Neuronal stem cell (in vitro differentiated cells): Measurements from ENCODE around the gene FSCN2.

Source experiments
- DNase-seq: peaks from one replicate; pipeline ENCODE4 v3.0.0-alpha.2; 2013; ENCODE audit warnings: low spot score
- H2AFZ ChIP-seq: one replicate; pipeline ENCODE4 v1.6.1; 2013; ENCODE audit warnings: mild to moderate bottlenecking, low read length, inconsistent platforms
- H2AK5ac ChIP-seq: 2 replicates; pipeline ENCODE4 v1.6.1; 2013; ENCODE audit warnings: low read depth, mild to moderate bottlenecking, inconsistent platforms, low read length, moderate library complexity, mixed read lengths
- H2BK120ac ChIP-seq: 2 replicates; pipeline ENCODE4 v1.6.1; 2013; ENCODE audit warnings: low read depth, mild to moderate bottlenecking, inconsistent platforms, low read length, moderate library complexity, mixed read lengths
- H2BK12ac ChIP-seq: one replicate; pipeline ENCODE4 v1.6.1; 2013; ENCODE audit warnings: low read length, inconsistent platforms
- H2BK15ac ChIP-seq: 2 replicates; pipeline ENCODE4 v1.6.1; 2013; ENCODE audit warnings: mild to moderate bottlenecking, low read length, inconsistent platforms, mixed read lengths
- H2BK5ac ChIP-seq: one replicate; pipeline ENCODE4 v1.6.1; 2013; ENCODE audit warnings: inconsistent platforms, mild to moderate bottlenecking, low read length, moderate library complexity
- H3K14ac ChIP-seq: one replicate; pipeline ENCODE4 v1.6.1; 2013; ENCODE audit warnings: low read length, inconsistent platforms
- H3K18ac ChIP-seq: 2 replicates; pipeline ENCODE4 v1.6.1; 2013; ENCODE audit warnings: low read length, inconsistent platforms
- H3K23ac ChIP-seq: 2 replicates; pipeline ENCODE4 v1.6.1; 2013; ENCODE audit warnings: low read depth, mild to moderate bottlenecking, mixed read lengths, low read length, inconsistent platforms; ENCODE audit not compliant: poor library complexity
- H3K27ac ChIP-seq: replicated peaks from 3 replicates; pipeline ENCODE4 v1.5.1; 2013; ENCODE audit warnings: low read length, inconsistent platforms
- H3K27me3 ChIP-seq, 3 experiments: 2 replicates each; pipeline ENCODE4 v1.6.1; 2013; ENCODE audit warnings: low read length in 3 of 3, mild to moderate bottlenecking in 2 of 3, inconsistent platforms in 1 of 3, low read depth in 1 of 3, mixed read lengths in 1 of 3, moderate library complexity in 1 of 3; ENCODE audit not compliant: control insufficient read depth in 3 of 3, insufficient read depth in 3 of 3
- H3K36me3 ChIP-seq, 2 donors: replicated peaks in 1 of 2; 2 replicates each; pipeline ENCODE4 v1.6.1; 2013; ENCODE audit warnings: low read length in 2 of 2; ENCODE audit not compliant: control insufficient read depth in 2 of 2, insufficient read depth in 2 of 2
- H3K4ac ChIP-seq: 2 replicates; pipeline ENCODE4 v1.6.1; 2013; ENCODE audit warnings: inconsistent platforms, mild to moderate bottlenecking, low read length, moderate library complexity
- H3K4me1 ChIP-seq, 2 donors: 1 replicate in 1 of 2; 2 replicates in 1 of 2; pipeline ENCODE4 v1.6.1; 2013; ENCODE audit warnings: low read length in 2 of 2, low read depth in 1 of 2; ENCODE audit not compliant: control insufficient read depth in 2 of 2, insufficient read depth in 1 of 2
- H3K4me2 ChIP-seq: one replicate; pipeline ENCODE4 v1.6.1; 2013; ENCODE audit warnings: mild to moderate bottlenecking, low read length, inconsistent platforms; ENCODE audit not compliant: insufficient read depth, poor library complexity, severe bottlenecking
- H3K4me3 ChIP-seq, 2 donors: 2 replicates each; pipeline ENCODE4 v1.5.1; 2013; ENCODE audit warnings: low read length in 2 of 2, mild to moderate bottlenecking in 2 of 2, inconsistent platforms in 1 of 2, moderate library complexity in 1 of 2
- H3K79me1 ChIP-seq: one replicate; pipeline ENCODE4 v1.6.1; 2013; ENCODE audit warnings: low read depth, mild to moderate bottlenecking, inconsistent platforms, low read length, moderate library complexity
- H3K9ac ChIP-seq: one replicate; pipeline ENCODE4 v1.6.1; 2013; ENCODE audit warnings: mild to moderate bottlenecking, low read depth, low read length, inconsistent platforms; ENCODE audit not compliant: poor library complexity
- H3K9me3 ChIP-seq, 2 donors: replicated peaks in 1 of 2; 2 replicates each; pipeline versions ENCODE3 to v1.6.1; 2013; ENCODE audit warnings: low read length in 2 of 2, mild to moderate bottlenecking in 2 of 2, inconsistent platforms in 1 of 2, low read depth in 1 of 2, mixed read lengths in 1 of 2, moderate library complexity in 1 of 2; ENCODE audit not compliant: control insufficient read depth in 2 of 2, insufficient read depth in 1 of 2
- H4K8ac ChIP-seq: one replicate; pipeline ENCODE4 v1.6.1; 2013; ENCODE audit warnings: low read depth, mild to moderate bottlenecking, inconsistent platforms, low read length, moderate library complexity
- H4K91ac ChIP-seq: one replicate; pipeline ENCODE4 v1.6.1; 2013; ENCODE audit warnings: low read length, low read depth, mild to moderate bottlenecking, inconsistent platforms; ENCODE audit not compliant: poor library complexity
- WGBS, 2 donors: extraction: QIAGEN DNeasy Blood & Tissue Kit; methylation state at CpG; one replicate each; pipeline ENCODE4 v1.1.7; 2013; ENCODE audit warnings: missing lambda C conversion rate in 2 of 2, mixed read lengths in 1 of 2; ENCODE audit not compliant: insufficient read length in 2 of 2, insufficient replicate concordance in 1 of 2; ENCODE audit errors: extremely low coverage in 2 of 2; 5-methylcytosine and 5-hydroxymethylcytosine counted together

The FSCN2 gene

DNA sequence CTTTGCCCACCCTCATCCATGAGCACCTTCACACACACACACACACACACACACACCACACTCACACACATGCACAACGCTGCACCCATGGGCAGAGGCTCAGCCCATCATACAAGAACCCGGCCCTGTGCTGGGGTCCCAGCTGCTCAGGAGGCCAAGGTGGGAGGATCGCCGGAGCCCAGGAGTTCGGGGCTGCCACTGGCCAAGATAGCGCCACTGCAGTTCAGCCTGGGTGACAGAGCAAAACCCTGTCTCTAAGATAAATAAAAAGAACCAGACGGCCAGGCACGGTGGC, 3.4 kb upstream of the FSCN2 start:
- H2BK15ac ChIP-seq: no peak overlapping the region
- H3K4me2 ChIP-seq: no peak overlapping the region
- peaks cover 10 to 25% of the 10 kb centered on the region in 2 donors for H3K4me1 ChIP-seq
- H3K9ac ChIP-seq: no peak overlapping the region
- no peak overlapping the region for H3K18ac ChIP-seq
- H3K4ac ChIP-seq: no peak overlapping the region
- peaks cover 7% of the 10 kb centered on the region for H3K79me1 ChIP-seq
- H4K91ac ChIP-seq: no peak overlapping the region
- no peak overlapping the region for H3K27ac ChIP-seq
- H2BK12ac ChIP-seq: peak overlapping the region; percentile 99
- no peak overlapping the region for H2AFZ ChIP-seq
- no peak overlapping the region for H2AK5ac ChIP-seq
- no peaks in the 10 kb centered on the region for H3K9me3 ChIP-seq
- H3K36me3 ChIP-seq: no peaks in the 10 kb centered on the region
- peaks cover under 1 to 19% (median 15%) of the 10 kb centered on the region in 3 experiments for H3K27me3 ChIP-seq
- H4K8ac ChIP-seq: no peak overlapping the region
- no peak overlapping the region for H2BK120ac ChIP-seq
- no CpG with 5 or more reads among the region's 8 CpGs for WGBS, 2 donors
- H2BK5ac ChIP-seq: no peak overlapping the region
- DNase-seq: no peak
- no peak overlapping the region for H3K4me3 ChIP-seq
- no peak overlapping the region for H3K14ac ChIP-seq
- peak overlapping the region; percentile 55 for H3K23ac ChIP-seq

DNA sequence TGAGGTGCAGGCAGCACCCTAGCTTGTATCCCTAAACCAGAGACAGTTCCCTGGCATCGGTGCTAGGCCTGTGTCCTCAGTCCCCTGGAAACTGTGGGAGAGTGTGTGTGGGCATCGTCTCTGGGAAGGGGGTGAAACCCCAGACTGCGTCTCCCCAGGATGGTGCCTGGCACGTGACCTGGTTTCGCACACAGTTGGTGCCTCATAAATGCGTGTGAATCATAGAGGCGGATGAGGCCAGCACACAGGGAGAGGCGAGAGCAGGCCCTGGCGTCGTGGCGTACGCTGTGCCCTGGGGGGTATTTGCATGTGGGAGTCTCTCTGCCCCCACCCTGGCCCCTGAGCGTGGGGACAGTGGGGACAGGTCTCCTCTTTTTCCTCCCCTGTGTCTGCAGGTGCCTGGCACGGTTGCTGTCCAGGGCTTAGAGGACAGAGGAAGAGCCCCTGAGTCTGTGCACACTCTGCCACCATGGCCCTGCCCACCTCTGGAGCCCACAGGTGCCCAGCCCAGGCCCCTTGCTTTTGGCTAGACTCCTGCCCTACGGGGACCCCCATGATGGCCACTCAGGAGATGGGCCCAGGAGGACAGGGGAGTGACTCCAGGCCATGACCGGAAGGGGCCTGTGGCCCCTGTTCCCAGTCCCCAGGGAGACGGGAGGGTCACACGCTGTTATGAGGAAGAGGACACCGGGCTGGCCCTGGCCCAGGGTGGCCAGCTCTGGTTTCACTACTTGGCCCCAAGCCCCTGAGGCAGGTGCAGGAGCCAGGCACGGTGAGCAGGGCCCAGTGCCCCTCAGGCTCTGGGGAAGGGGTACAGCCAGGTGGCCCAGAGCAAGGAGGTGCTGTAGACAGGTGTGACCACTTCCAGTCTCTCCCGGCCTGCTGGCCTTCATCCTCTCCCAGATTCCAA, 1.3 kb upstream of the FSCN2 start:
- H3K18ac ChIP-seq: peak overlapping the region; percentile 59
- H4K91ac ChIP-seq: no peak overlapping the region
- peak overlapping the region; percentile 81 for H2BK120ac ChIP-seq
- H3K9me3 ChIP-seq: peaks cover 0 to 4% of the 10 kb centered on the region in 2 donors
- H2BK12ac ChIP-seq: peak overlapping the region; percentile 75
- H3K27ac ChIP-seq: no peak overlapping the region
- peak overlapping the region; percentile 39 for H2BK5ac ChIP-seq
- no peak for DNase-seq
- peaks cover 7% of the 10 kb centered on the region for H3K79me1 ChIP-seq
- no peak overlapping the region for H3K4me2 ChIP-seq
- peak overlapping the region; percentile 72 for H3K9ac ChIP-seq
- peak overlapping the region; percentile 89 for H3K23ac ChIP-seq
- H3K4me1 ChIP-seq: peaks cover 10 to 25% of the 10 kb centered on the region in 2 donors
- no peaks in the 10 kb centered on the region for H3K36me3 ChIP-seq
- peak overlapping the region; percentile 37 for H3K4ac ChIP-seq
- peak overlapping the region; percentile 56 for H3K14ac ChIP-seq
- H4K8ac ChIP-seq: no peak overlapping the region
- H3K27me3 ChIP-seq: peaks cover 0 to 15% (median 9%) of the 10 kb centered on the region in 3 experiments
- H3K4me3 ChIP-seq: no peak overlapping the region
- peak overlapping the region; percentile 60 for H2AFZ ChIP-seq
- peak overlapping the region; percentile 58 for H2BK15ac ChIP-seq
- no CpG with 5 or more reads among the region's 21 CpGs for WGBS, 2 donors
- H2AK5ac ChIP-seq: peak overlapping the region; percentile 97

DNA sequence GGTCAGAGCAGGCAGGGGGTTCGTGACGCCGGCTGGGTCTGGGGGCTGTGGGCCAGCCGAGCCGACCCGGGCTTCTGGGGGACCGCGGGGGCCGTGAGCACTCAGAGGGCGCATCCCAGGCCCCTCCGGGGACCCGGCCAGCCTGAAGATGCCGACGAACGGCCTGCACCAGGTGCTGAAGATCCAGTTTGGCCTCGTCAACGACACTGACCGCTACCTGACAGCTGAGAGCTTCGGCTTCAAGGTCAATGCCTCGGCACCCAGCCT, 140 bp downstream of the FSCN2 start:
- H2AK5ac ChIP-seq: peak overlapping the region; percentile 95

DNA sequence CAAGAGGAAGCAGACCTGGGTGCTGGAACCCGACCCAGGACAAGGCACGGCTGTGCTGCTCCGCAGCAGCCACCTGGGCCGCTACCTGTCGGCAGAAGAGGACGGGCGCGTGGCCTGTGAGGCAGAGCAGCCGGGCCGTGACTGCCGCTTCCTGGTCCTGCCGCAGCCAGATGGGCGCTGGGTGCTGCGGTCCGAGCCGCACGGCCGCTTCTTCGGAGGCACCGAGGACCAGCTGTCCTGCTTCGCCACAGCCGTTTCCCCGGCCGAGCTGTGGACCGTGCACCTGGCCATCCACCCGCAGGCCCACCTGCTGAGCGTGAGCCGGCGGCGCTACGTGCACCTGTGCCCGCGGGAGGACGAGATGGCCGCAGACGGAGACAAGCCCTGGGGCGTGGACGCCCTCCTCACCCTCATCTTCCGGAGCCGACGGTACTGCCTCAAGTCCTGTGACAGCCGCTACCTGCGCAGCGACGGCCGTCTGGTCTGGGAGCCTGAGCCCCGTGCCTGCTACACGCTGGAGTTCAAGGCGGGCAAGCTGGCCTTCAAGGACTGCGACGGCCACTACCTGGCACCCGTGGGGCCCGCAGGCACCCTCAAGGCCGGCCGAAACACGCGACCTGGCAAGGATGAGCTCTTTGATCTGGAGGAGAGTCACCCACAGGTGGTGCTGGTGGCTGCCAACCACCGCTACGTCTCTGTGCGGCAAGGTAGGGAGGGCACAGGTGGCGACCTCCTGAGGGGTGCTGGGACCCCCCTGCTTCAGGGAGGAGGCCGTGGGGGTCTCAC, 667 bp downstream of the FSCN2 start:
- peak overlapping the region; percentile 60 for H2BK5ac ChIP-seq
- H3K79me1 ChIP-seq: peaks cover 6% of the 10 kb centered on the region
- H3K4me2 ChIP-seq: no peak overlapping the region
- peaks cover 0 to 6% of the 10 kb centered on the region in 2 donors for H3K9me3 ChIP-seq
- H3K4me3 ChIP-seq: no peak overlapping the region
- H2AK5ac ChIP-seq: peak overlapping the region; percentile 95
- H4K91ac ChIP-seq: peak overlapping the region; percentile 56
- DNase-seq: no peak
- no peak overlapping the region for H3K27ac ChIP-seq
- H3K4ac ChIP-seq: no peak overlapping the region
- peak overlapping the region; percentile 91 for H3K23ac ChIP-seq
- H2AFZ ChIP-seq: no peak overlapping the region
- H2BK120ac ChIP-seq: no peak overlapping the region
- H3K27me3 ChIP-seq: peaks cover 0 to 15% (median 6%) of the 10 kb centered on the region in 3 experiments
- peak overlapping the region; percentile 97 for H3K14ac ChIP-seq
- peak overlapping the region; percentile 43 for H4K8ac ChIP-seq
- H3K18ac ChIP-seq: peak overlapping the region; percentile 64
- peak overlapping the region; percentile 71 for H2BK15ac ChIP-seq
- H3K4me1 ChIP-seq: peaks cover 2 to 13% of the 10 kb centered on the region in 2 donors
- H3K36me3 ChIP-seq: no peaks in the 10 kb centered on the region
- H3K9ac ChIP-seq: peak overlapping the region; percentile 44
- H2BK12ac ChIP-seq: peak overlapping the region; percentile 58
- WGBS, 2 donors: no CpG with 5 or more reads among the region's 62 CpGs

More for the DNA sequence above, 140 bp downstream of the FSCN2 start:
- no peak overlapping the region for H4K91ac ChIP-seq
- no peak for DNase-seq
- peak overlapping the region; percentile 30 for H3K9ac ChIP-seq
- H3K23ac ChIP-seq: peak overlapping the region; percentile 91
- H3K14ac ChIP-seq: peak overlapping the region; percentile 97
- H2BK12ac ChIP-seq: peak overlapping the region; percentile 58
- no peak overlapping the region for H3K4me2 ChIP-seq
- no peak overlapping the region for H4K8ac ChIP-seq
- H3K18ac ChIP-seq: peak overlapping the region; percentile 3
- no peak overlapping the region for H2BK5ac ChIP-seq
- H2AFZ ChIP-seq: no peak overlapping the region
- H3K9me3 ChIP-seq: peaks cover 0 to 6% of the 10 kb centered on the region in 2 donors
- peaks cover 7% of the 10 kb centered on the region for H3K79me1 ChIP-seq
- no peak overlapping the region for H2BK120ac ChIP-seq
- H3K4ac ChIP-seq: no peak overlapping the region
- H3K4me3 ChIP-seq: no peak overlapping the region
- H2BK15ac ChIP-seq: no peak overlapping the region
- peaks cover 0 to 15% (median 6%) of the 10 kb centered on the region in 3 experiments for H3K27me3 ChIP-seq
- no peaks in the 10 kb centered on the region for H3K36me3 ChIP-seq
- no CpG with 5 or more reads among the region's 20 CpGs for WGBS, 2 donors
- no peak overlapping the region for H3K27ac ChIP-seq
- H3K4me1 ChIP-seq: peaks cover 7 to 18% of the 10 kb centered on the region in 2 donors
